WTC11 (cell line): ENCODE data around the gene LAMA5. TPM values are rescaled to one million over a fixed set of nuclear protein-coding genes. Genes with fewer than 3 reads are reported as not detected.
A peak's percentile ranks its signal among the peaks of the same experiment; 100 is the strongest.

Experiments
- ATAC-seq: fragments of 200-7000 bp; cut with Tn5 transposase; 2 replicates; pipeline ENCODE4 v1.10.0; 2021; ENCODE audit warnings: mild to moderate bottlenecking, moderate library complexity
- CTCF ChIA-PET: fragments of 300-600 bp; sonication (Branson Sonifier 250); formaldehyde crosslinking; loops from one replicate; lab custom pipeline; 2021; ENCODE audit warnings: antibody characterized with exemption; lab: Charles Lee
- POLR2A ChIA-PET: fragments of 350-600 bp; sonication (Branson Sonifier 250); formaldehyde crosslinking; loops from one replicate; lab custom pipeline; 2021; ENCODE audit warnings: antibody characterized with exemption; lab: Charles Lee
- DNase-seq: peaks from one replicate; pipeline ENCODE4 v3.0.0; 2021; ENCODE audit warnings: low spot score
- H3K27ac Mint-ChIP-seq: 2 replicates; pipeline ENCODE4 v1.8.0; 2021; ENCODE audit warnings: mixed read lengths
- H3K27me3 Mint-ChIP-seq: 2 replicates; pipeline ENCODE4 v1.8.0; 2021; ENCODE audit warnings: low read depth, mild to moderate bottlenecking, moderate library complexity, mixed read lengths
- H3K36me3 Mint-ChIP-seq: 2 replicates; pipeline ENCODE4 v1.8.0; 2021; ENCODE audit warnings: mixed read lengths
- H3K4me1 Mint-ChIP-seq: 2 replicates; pipeline ENCODE4 v1.8.0; 2022; ENCODE audit warnings: mixed read lengths
- H3K4me3 Mint-ChIP-seq: 2 replicates; pipeline ENCODE4 v1.8.0; 2021; ENCODE audit warnings: mild to moderate bottlenecking, moderate library complexity, mixed read lengths
- H3K9me3 Mint-ChIP-seq: 2 replicates; pipeline ENCODE4 v1.8.0; 2021; ENCODE audit warnings: mixed read lengths
- ATF1 ChIP-seq: sonication (generic); formaldehyde crosslinking; IDR thresholded peaks from 2 replicates; pipeline ENCODE4 v1.8.1; 2023; ENCODE audit warnings: mild to moderate bottlenecking, moderate library complexity, missing genetic modification reagents
- ATF3 ChIP-seq: sonication (generic); formaldehyde crosslinking; conservative IDR thresholded peaks from 2 replicates; pipeline ENCODE4 v1.8.1; 2022; ENCODE audit warnings: mild to moderate bottlenecking, missing genetic modification reagents
- CBFB ChIP-seq: sonication (generic); formaldehyde crosslinking; IDR thresholded peaks from 2 replicates; pipeline ENCODE4 v1.8.1; 2022; ENCODE audit warnings: mild to moderate bottlenecking, low read depth, missing genetic modification reagents
- CREB1 ChIP-seq: sonication (generic); formaldehyde crosslinking; IDR thresholded peaks from 2 replicates; pipeline ENCODE4 v1.8.0; 2023; ENCODE audit warnings: mild to moderate bottlenecking, missing genetic modification reagents
- CTCF ChIP-seq: fragments of 200-600 bp; IDR thresholded peaks from 2 replicates; pipeline ENCODE4 v1.8.0; 2022; ENCODE audit warnings: antibody characterized with exemption
- ETV6 ChIP-seq: sonication (generic); formaldehyde crosslinking; IDR thresholded peaks from 2 replicates; pipeline ENCODE4 v1.8.1; 2022; ENCODE audit warnings: mild to moderate bottlenecking, missing genetic modification reagents
- FOXK1 ChIP-seq: sonication (generic); formaldehyde crosslinking; IDR thresholded peaks from 2 replicates; pipeline ENCODE4 v1.8.0; 2022; ENCODE audit warnings: mild to moderate bottlenecking, moderate library complexity, missing genetic modification reagents
- GRHL2 ChIP-seq: fragments of 250-450 bp; sonication (Bioruptor Pico); IDR thresholded peaks from 2 replicates; pipeline ENCODE4 v1.8.0; 2022; ENCODE audit warnings: mild to moderate bottlenecking, moderate library complexity; ENCODE audit not compliant: insufficient replicate concordance, severe bottlenecking
- NFE2L1 ChIP-seq: sonication (generic); formaldehyde crosslinking; IDR thresholded peaks from 2 replicates; pipeline ENCODE4 v1.8.1; 2023; ENCODE audit warnings: missing genetic modification reagents
- NFYB ChIP-seq: sonication (generic); formaldehyde crosslinking; conservative IDR thresholded peaks from 2 replicates; pipeline ENCODE4 v1.8.0; 2022; ENCODE audit warnings: low read depth, missing genetic modification reagents
- RORB ChIP-seq: fragments of 250-450 bp; sonication (Bioruptor Pico); IDR thresholded peaks from 2 replicates; pipeline ENCODE4 v1.9.0; 2021; ENCODE audit warnings: mild to moderate bottlenecking
- SP1 ChIP-seq: sonication (generic); formaldehyde crosslinking; conservative IDR thresholded peaks from 2 replicates; pipeline ENCODE4 v1.8.1; 2022; ENCODE audit warnings: missing genetic modification reagents
- TEAD1 ChIP-seq: sonication (generic); formaldehyde crosslinking; IDR thresholded peaks from 2 replicates; pipeline ENCODE4 v1.8.0; 2022; ENCODE audit warnings: mild to moderate bottlenecking, missing genetic modification reagents
- TEAD4 ChIP-seq: sonication (generic); formaldehyde crosslinking; IDR thresholded peaks from 2 replicates; pipeline ENCODE4 v1.8.0; 2022; ENCODE audit warnings: mild to moderate bottlenecking, missing genetic modification reagents
- USF1 ChIP-seq: sonication (generic); formaldehyde crosslinking; IDR thresholded peaks from 2 replicates; pipeline ENCODE4 v1.8.0; 2022; ENCODE audit warnings: mild to moderate bottlenecking, missing genetic modification reagents
- USF2 ChIP-seq: sonication (generic); formaldehyde crosslinking; IDR thresholded peaks from 2 replicates; pipeline ENCODE4 v1.8.1; 2023; ENCODE audit warnings: mild to moderate bottlenecking, missing genetic modification reagents, moderate library complexity
- ZBTB43 ChIP-seq: sonication (generic); formaldehyde crosslinking; IDR thresholded peaks from 2 replicates; pipeline ENCODE4 v1.8.1; 2023; ENCODE audit warnings: mild to moderate bottlenecking, missing genetic modification reagents
- ZNF219 ChIP-seq: sonication (generic); formaldehyde crosslinking; IDR thresholded peaks from 2 replicates; pipeline ENCODE4 v1.8.0; 2023; ENCODE audit warnings: missing genetic modification reagents, mild to moderate bottlenecking, borderline replicate concordance
- ZNF232 ChIP-seq: sonication (generic); formaldehyde crosslinking; IDR thresholded peaks from 2 replicates; pipeline ENCODE4 v1.8.0; 2022; ENCODE audit warnings: mild to moderate bottlenecking, missing genetic modification reagents
- ZNF396 ChIP-seq: fragments of 250-450 bp; sonication (Bioruptor Pico); IDR thresholded peaks from 2 replicates; pipeline ENCODE4 v1.8.0; 2021; ENCODE audit warnings: mild to moderate bottlenecking, moderate library complexity, borderline replicate concordance
- ZNF423 ChIP-seq: fragments of 250-450 bp; sonication (Bioruptor Pico); IDR thresholded peaks from 2 replicates; pipeline ENCODE4 v2.1.2; 2022; ENCODE audit warnings: mild to moderate bottlenecking, moderate library complexity
- ZNF425 ChIP-seq: fragments of 250-450 bp; sonication (Bioruptor Pico); conservative IDR thresholded peaks from 2 replicates; pipeline ENCODE4 v1.9.0; 2021; ENCODE audit warnings: mild to moderate bottlenecking
- ZNF512 ChIP-seq: sonication (generic); formaldehyde crosslinking; IDR thresholded peaks from 2 replicates; pipeline ENCODE4 v1.8.1; 2022; ENCODE audit warnings: missing genetic modification reagents, borderline replicate concordance
- total RNA-seq: library from RNA; stranded (reverse); gene quantifications from 3 replicates; pipeline ENCODE4 v1.2.3, GENCODE V29; 2021

The LAMA5 gene
- total RNA-seq, 1 experiment from 2014 or later: 329 TPM

- TF ChIP-seq NFYB (CRISPR knock-in tag) (no peak), RORB (CRISPR knock-in tag) (no peak), ZNF219 (CRISPR knock-in tag) (no peak), ETV6 (CRISPR knock-in tag) (no peak), FOXK1 (CRISPR knock-in tag) (peak; percentile 36; the same call in 1 of the 2 replicates), USF1 (CRISPR knock-in tag) (0 out of 2 replicates have a peak, but pooled peaks have one; percentile 41), ATF3 (CRISPR knock-in tag) (no peak), GRHL2 (CRISPR knock-in tag) (no peak), ZNF423 (CRISPR knock-in tag) (peak; percentile 83), SP1 (CRISPR knock-in tag) (peak; percentile 67; the same call in 1 of the 2 replicates), ZNF512 (CRISPR knock-in tag) (no peak), TEAD1 (CRISPR knock-in tag) (peak; percentile 100), TEAD4 (CRISPR knock-in tag) (peak; percentile 99), NFE2L1 (CRISPR knock-in tag) (no peak), ZBTB43 (CRISPR knock-in tag) (0 out of 2 replicates have a peak, but pooled peaks have one; percentile 31), USF2 (CRISPR knock-in tag) (no peak)
Observed at GRCh38 chr20:62361799-62362589, 5.1 kb downstream of the LAMA5 start (continued).

- H3K4me3 Mint-ChIP-seq: no peak overlapping the region
- CTCF ChIA-PET: interaction anchor here (0.8 to 9.1 kb wide), 4 partner anchors 15 to 204 kb away, joined by 3 to 137 read pairs (median 4); no protein-coding TSS in a partner anchor
- POLR2A ChIA-PET: interaction anchor here (0.6 to 2.6 kb wide), 5 partner anchors 14 to 1486 kb away, joined by 3 to 8 read pairs (median 4); partner anchors contain the start of gene RPS21
- peak; percentile 43 for DNase-seq
- no peaks in the 10 kb centered on the region for H3K27me3 Mint-ChIP-seq
- H3K4me1 Mint-ChIP-seq: peaks cover 47% of the 10 kb centered on the region
- ATAC-seq: peak; percentile 6
- H3K36me3 Mint-ChIP-seq: no peaks in the 10 kb centered on the region
- H3K9me3 Mint-ChIP-seq: no peaks in the 10 kb centered on the region
- H3K27ac Mint-ChIP-seq: peak overlapping the region; percentile 98
- TF ChIP-seq ATF1 (CRISPR knock-in tag) (no peak), ZNF425 (CRISPR knock-in tag) (no peak), ZNF396 (CRISPR knock-in tag) (no peak), CBFB (CRISPR knock-in tag) (no peak), CTCF (no peak), CREB1 (CRISPR knock-in tag) (no peak), ZNF232 (CRISPR knock-in tag) (no peak)
Observed at GRCh38 chr20:62360854-62361798, 6.0 kb downstream of the LAMA5 start.
